Osteoblast (primary cell): Measurements from ENCODE around the gene MTHFD2L. TPM values are rescaled to one million over a fixed set of nuclear protein-coding genes. Genes with fewer than 3 reads are reported as not detected.

ENCODE experiments used
- DNase-seq: peaks from one replicate; pipeline ENCODE4 v3.0.0; 2011; ENCODE audit warnings: low spot score, mixed read lengths; ENCODE audit not compliant: insufficient read length; ENCODE audit errors: missing footprints
- H2AFZ ChIP-seq: 2 replicates; pipeline ENCODE4 v1.6.0; 2011; ENCODE audit warnings: mild to moderate bottlenecking, low read length
- H3K27ac ChIP-seq: 2 replicates; pipeline ENCODE4 v1.5.1; 2011; ENCODE audit warnings: mild to moderate bottlenecking, low read depth, low read length, moderate library complexity
- H3K27me3 ChIP-seq: 2 replicates; pipeline ENCODE4 v1.6.0; 2012; ENCODE audit warnings: mild to moderate bottlenecking, control low read depth, inconsistent platforms, low read length, moderate library complexity; ENCODE audit not compliant: insufficient read depth
- H3K36me3 ChIP-seq: 2 replicates; pipeline ENCODE4 v1.5.1; 2011; ENCODE audit warnings: mild to moderate bottlenecking, low read length, control low read depth, moderate library complexity; ENCODE audit not compliant: insufficient read depth
- H3K4me1 ChIP-seq: 2 replicates; pipeline ENCODE4 v1.5.1; 2011; ENCODE audit warnings: mild to moderate bottlenecking, low read length, control low read depth, moderate library complexity; ENCODE audit not compliant: insufficient read depth
- H3K4me2 ChIP-seq: 2 replicates; pipeline ENCODE4 v1.6.0; 2011; ENCODE audit warnings: mild to moderate bottlenecking, low read length; ENCODE audit not compliant: insufficient read depth
- H3K4me3 ChIP-seq: fragments of 200-600 bp; sonication (generic); 3 replicates; pipeline ENCODE4 v1.5.1; 2012; ENCODE audit warnings: mild to moderate bottlenecking, low read length, inconsistent platforms; ENCODE audit not compliant: insufficient read depth
- H3K79me2 ChIP-seq: 2 replicates; pipeline ENCODE4 v1.6.0; 2012; ENCODE audit warnings: mild to moderate bottlenecking, low read length, control low read depth, inconsistent platforms; ENCODE audit not compliant: insufficient read depth
- H3K9me3 ChIP-seq: 2 replicates; pipeline ENCODE4 v1.5.1; 2011; ENCODE audit warnings: low read depth, low read length, control low read depth
- H4K20me1 ChIP-seq: 2 replicates; pipeline ENCODE4 v1.6.0; 2012; ENCODE audit warnings: mild to moderate bottlenecking, low read length, control low read depth; ENCODE audit not compliant: insufficient read depth
- CTCF ChIP-seq: IDR thresholded peaks from 2 replicates; pipeline ENCODE4 v1.5.1; 2011; ENCODE audit warnings: mild to moderate bottlenecking, low read depth, low read length, moderate library complexity; ENCODE audit errors: extremely low read depth
- total RNA-seq: library from RNA; depleted of rRNA; stranded (reverse); fragments of >200 nt; gene quantifications from 2 replicates; pipeline ENCODE4 v1.2.3, GENCODE V29; 2012

MTHFD2L gene
- total RNA-seq, 1 donor = 13.0 TPM

DNA sequence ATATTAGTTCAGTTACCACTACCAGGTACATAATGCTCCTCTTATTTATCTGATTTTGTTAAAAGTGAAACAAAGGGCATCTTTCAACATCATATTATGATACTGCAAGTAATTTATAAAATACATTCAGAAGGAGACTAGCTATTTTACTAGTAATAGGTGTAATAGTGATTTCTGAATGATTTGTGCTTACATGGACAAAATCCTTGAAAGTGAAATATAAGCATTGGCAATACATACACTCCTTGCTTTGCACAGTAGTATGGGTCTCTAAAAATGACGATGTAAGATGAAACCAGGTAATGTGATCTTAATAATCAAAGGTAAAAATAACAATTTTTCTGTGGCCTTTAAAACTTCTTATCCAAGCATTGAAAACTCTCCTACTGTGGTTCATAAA is 17.5 kb downstream of the MTHFD2L start:
- H3K4me2 ChIP-seq = no peak overlapping the region
- no peak for DNase-seq
- no peaks in the 10 kb centered on the region for H4K20me1 ChIP-seq
- no peaks in the 10 kb centered on the region for H3K4me1 ChIP-seq
- no peaks in the 10 kb centered on the region for H3K36me3 ChIP-seq
- H2AFZ ChIP-seq = no peak overlapping the region
- H3K4me3 ChIP-seq = no peak overlapping the region
- H3K9me3 ChIP-seq = no peaks in the 10 kb centered on the region
- no peak overlapping the region for H3K27ac ChIP-seq
- no peaks in the 10 kb centered on the region for H3K27me3 ChIP-seq
- TF ChIP-seq CTCF = no peak
- H3K79me2 ChIP-seq = no peaks in the 10 kb centered on the region

- no peak overlapping the region for H3K4me2 ChIP-seq
- no peaks in the 10 kb centered on the region for H4K20me1 ChIP-seq
- no peak for DNase-seq
- no peak overlapping the region for H2AFZ ChIP-seq
- H3K36me3 ChIP-seq = no peaks in the 10 kb centered on the region
- H3K4me3 ChIP-seq = no peak overlapping the region
- no peaks in the 10 kb centered on the region for H3K27me3 ChIP-seq
- H3K27ac ChIP-seq = no peak overlapping the region
- no peak for TF ChIP-seq CTCF
- H3K4me1 ChIP-seq = no peaks in the 10 kb centered on the region
- no peaks in the 10 kb centered on the region for H3K79me2 ChIP-seq
- no peaks in the 10 kb centered on the region for H3K9me3 ChIP-seq
Observed at GRCh38 chr4:74178798-74179197, 20.9 kb downstream of the MTHFD2L start.

GRCh38 chr4:74181219-74181618 is 23.3 kb downstream of the MTHFD2L start:
- TF ChIP-seq CTCF = no peak
- no peak overlapping the region for H3K27ac ChIP-seq
- no peaks in the 10 kb centered on the region for H3K27me3 ChIP-seq
- no peak overlapping the region for H3K4me3 ChIP-seq
- no peak overlapping the region for H2AFZ ChIP-seq
- no peak for DNase-seq
- H3K9me3 ChIP-seq = no peaks in the 10 kb centered on the region
- H3K79me2 ChIP-seq = no peaks in the 10 kb centered on the region
- H3K36me3 ChIP-seq = no peaks in the 10 kb centered on the region
- H4K20me1 ChIP-seq = no peaks in the 10 kb centered on the region
- H3K4me1 ChIP-seq = no peaks in the 10 kb centered on the region
- no peak overlapping the region for H3K4me2 ChIP-seq

DNA sequence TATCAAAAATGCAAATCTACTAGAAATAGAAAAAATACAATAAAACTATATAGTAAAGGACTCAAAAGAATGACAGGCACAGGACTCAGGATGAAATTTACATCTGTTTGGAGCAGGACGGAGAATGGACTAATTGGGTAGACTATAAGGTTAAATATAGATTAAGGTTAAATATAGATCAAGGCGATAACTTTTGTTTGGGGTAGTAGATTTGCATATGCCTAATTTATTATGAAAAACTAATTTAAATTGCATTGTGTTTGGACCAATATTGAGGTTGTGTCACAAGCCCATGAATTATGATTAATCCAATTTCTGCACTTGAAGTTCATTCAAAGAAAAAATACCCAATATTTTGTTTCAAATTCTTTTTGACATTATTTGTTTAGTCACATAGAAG is 31.0 kb downstream of the MTHFD2L start:
- Histone ChIP-seq H3K4me2 (no peak overlapping the region), H3K36me3 (no peaks in the 10 kb centered on the region), H3K27ac (no peak overlapping the region), H2AFZ (no peak overlapping the region), H3K9me3 (no peaks in the 10 kb centered on the region), H4K20me1 (no peaks in the 10 kb centered on the region), H3K79me2 (no peaks in the 10 kb centered on the region), H3K27me3 (no peaks in the 10 kb centered on the region), H3K4me3 (no peak overlapping the region), H3K4me1 (peaks cover 3% of the 10 kb centered on the region)
- TF ChIP-seq CTCF = no peak
- DNase-seq = no peak
